Caco-2 (cell line): ENCODE measurements around the gene AMELX. TPM values are rescaled to one million over a fixed set of nuclear protein-coding genes. Genes with fewer than 3 reads are reported as not detected.

ENCODE experiments used
- BruUV-seq: library from RNA; stranded (reverse); fragments of 400-500 nt; replicated peaks from 2 replicates; lab custom pipeline; 2021; lab: Mats Ljungman, UMichigan
- CTCF ChIA-PET: fragments of 300-600 bp; sonication (Branson Sonifier 250); formaldehyde crosslinking; loops from one replicate; lab custom pipeline; 2022; ENCODE audit warnings: antibody characterized with exemption; lab: Charles Lee
- POLR2A ChIA-PET: fragments of 300-600 bp; sonication (Branson Sonifier 250); formaldehyde crosslinking; loops from one replicate; lab custom pipeline; 2022; ENCODE audit warnings: antibody characterized with exemption; lab: Charles Lee
- DNase-seq, 2 experiments: peaks; one replicate each; pipeline versions ENCODE4 v3.0.0 to v3.0.0-alpha.2; 2020 to 2022
- H3K27me3 ChIP-seq: replicated peaks from 2 replicates; pipeline ENCODE4 v1.6.0; 2011; ENCODE audit warnings: low read length; ENCODE audit not compliant: control insufficient read depth, insufficient read depth
- H3K36me3 ChIP-seq: 2 replicates; pipeline ENCODE4 v1.5.1; 2011; ENCODE audit warnings: low read length; ENCODE audit not compliant: control insufficient read depth, insufficient read depth
- H3K4me1 ChIP-seq: fragments of 250-450 bp; sonication (Bioruptor Pico); 2 replicates; pipeline ENCODE4 v1.5.1; 2020; ENCODE audit warnings: mild to moderate bottlenecking
- H3K4me3 ChIP-seq: 2 replicates; pipeline ENCODE4 v1.5.1; 2011; ENCODE audit warnings: low read depth, mild to moderate bottlenecking, control low read depth, low read length
- H3K9me3 ChIP-seq: fragments of 250-450 bp; sonication (Bioruptor Pico); 2 replicates; pipeline ENCODE4 v1.5.1; 2020; ENCODE audit warnings: mild to moderate bottlenecking, moderate library complexity
- H3K27ac Mint-ChIP-seq: one replicate; pipeline ENCODE4 v1.8.0; 2022; ENCODE audit warnings: mixed read lengths; ENCODE audit not compliant: unreplicated experiment
- H3K27me3 Mint-ChIP-seq: one replicate; pipeline ENCODE4 v1.8.0; 2022; ENCODE audit warnings: mixed read lengths; ENCODE audit not compliant: insufficient read depth, unreplicated experiment
- H3K36me3 Mint-ChIP-seq: one replicate; pipeline ENCODE4 v1.8.0; 2022; ENCODE audit warnings: mild to moderate bottlenecking, mixed read lengths; ENCODE audit not compliant: insufficient read depth, unreplicated experiment
- H3K4me1 Mint-ChIP-seq: one replicate; pipeline ENCODE4 v1.8.0; 2022; ENCODE audit warnings: low read depth, mixed read lengths; ENCODE audit not compliant: unreplicated experiment
- H3K4me3 Mint-ChIP-seq: one replicate; pipeline ENCODE4 v1.8.0; 2022; ENCODE audit warnings: mild to moderate bottlenecking, moderate library complexity, mixed read lengths; ENCODE audit not compliant: unreplicated experiment
- H3K9me3 Mint-ChIP-seq: one replicate; pipeline ENCODE4 v1.8.0; 2022; ENCODE audit warnings: mixed read lengths; ENCODE audit not compliant: unreplicated experiment
- CTCF ChIP-seq, 2 experiments: fragments of 200-600 bp in 1 of 2; IDR thresholded peaks; 1 replicate in 1 of 2; 2 replicates in 1 of 2; pipeline versions ENCODE4 v1.5.1 to v1.8.0; 2011 to 2022; ENCODE audit warnings: antibody characterized with exemption in 1 of 2, control low read depth in 1 of 2, inconsistent platforms in 1 of 2, low read depth in 1 of 2, low read length in 1 of 2, mild to moderate bottlenecking in 1 of 2, moderate library complexity in 1 of 2; ENCODE audit not compliant: insufficient read depth in 1 of 2, severe bottlenecking in 1 of 2, unreplicated experiment in 1 of 2
- intact Hi-C: fragments of 100-400 bp; cut with micrococcal nuclease; formaldehyde crosslinking; loops from one replicate; pipeline ENCODE4 v1.10.0; 2022; ENCODE audit not compliant: unreplicated experiment
- microRNA-seq: library from miRNA; unstranded; fragments of <30 nt; microRNA quantifications from one replicate; pipeline ENCODE4 v1.2.0, GENCODE V29; 2022
- total RNA-seq: library from RNA; stranded (reverse); gene quantifications from 2 replicates; pipeline ENCODE4 v1.2.3, GENCODE V29; 2022

The AMELX gene
- total RNA-seq, 1 experiment from 2014 or later, result not detected

- Mint-ChIP-seq H3K4me3 (no peak overlapping the region), H3K36me3 (no peaks in the 10 kb centered on the region), H3K27ac (no peak overlapping the region), H3K27me3 (no peaks in the 10 kb centered on the region), H3K9me3 (no peaks in the 10 kb centered on the region), H3K4me1 (no peaks in the 10 kb centered on the region)
- no peak for DNase-seq
- POLR2A ChIA-PET, result no interaction called here
- Histone ChIP-seq H3K27me3 (no peaks in the 10 kb centered on the region), H3K4me3 (no peak overlapping the region), H3K4me1 (peaks cover 18% of the 10 kb centered on the region; the same call in 1 of the 2 replicates), H3K9me3 (no peaks in the 10 kb centered on the region), H3K36me3 (no peaks in the 10 kb centered on the region)
- TF ChIP-seq CTCF (IDR thresholded peaks at IDR 0.05; ENCODE audit: insufficient read depth in 1 of 2, low read depth in 1 of 2, low read length in 1 of 2, severe bottlenecking in 1 of 2, unreplicated experiment in 1 of 2), result no peak
- CTCF ChIA-PET, result no interaction called here
- intact Hi-C loops, result no loop called here
- BruUV-seq, result no TSS peak
Measured at GRCh38 chrX:11349661-11350337, 56.6 kb downstream of the AMELX start.

Small RNA genes lying within 50 kb of the gene (microRNA-seq; reads per million reads assigned to microRNA genes)
- not detected for gene MIR548AX

Other genes starting within 250 kb of the AMELX start
- 39.8 and 42.4 TPM in 2 replicates for gene HCCS, start 182.1 kb upstream of the AMELX start, total RNA-seq